ENCODE data around the gene DGKZ. TPM values are rescaled to one million over a fixed set of nuclear protein-coding genes. Genes with fewer than 3 reads are reported as not detected.
"Not testable (repeated sequence)": the region's sequence is repeated elsewhere in the genome, so short reads cannot be mapped to it uniquely, and the experiment has no call there.

The DGKZ gene, protein sequence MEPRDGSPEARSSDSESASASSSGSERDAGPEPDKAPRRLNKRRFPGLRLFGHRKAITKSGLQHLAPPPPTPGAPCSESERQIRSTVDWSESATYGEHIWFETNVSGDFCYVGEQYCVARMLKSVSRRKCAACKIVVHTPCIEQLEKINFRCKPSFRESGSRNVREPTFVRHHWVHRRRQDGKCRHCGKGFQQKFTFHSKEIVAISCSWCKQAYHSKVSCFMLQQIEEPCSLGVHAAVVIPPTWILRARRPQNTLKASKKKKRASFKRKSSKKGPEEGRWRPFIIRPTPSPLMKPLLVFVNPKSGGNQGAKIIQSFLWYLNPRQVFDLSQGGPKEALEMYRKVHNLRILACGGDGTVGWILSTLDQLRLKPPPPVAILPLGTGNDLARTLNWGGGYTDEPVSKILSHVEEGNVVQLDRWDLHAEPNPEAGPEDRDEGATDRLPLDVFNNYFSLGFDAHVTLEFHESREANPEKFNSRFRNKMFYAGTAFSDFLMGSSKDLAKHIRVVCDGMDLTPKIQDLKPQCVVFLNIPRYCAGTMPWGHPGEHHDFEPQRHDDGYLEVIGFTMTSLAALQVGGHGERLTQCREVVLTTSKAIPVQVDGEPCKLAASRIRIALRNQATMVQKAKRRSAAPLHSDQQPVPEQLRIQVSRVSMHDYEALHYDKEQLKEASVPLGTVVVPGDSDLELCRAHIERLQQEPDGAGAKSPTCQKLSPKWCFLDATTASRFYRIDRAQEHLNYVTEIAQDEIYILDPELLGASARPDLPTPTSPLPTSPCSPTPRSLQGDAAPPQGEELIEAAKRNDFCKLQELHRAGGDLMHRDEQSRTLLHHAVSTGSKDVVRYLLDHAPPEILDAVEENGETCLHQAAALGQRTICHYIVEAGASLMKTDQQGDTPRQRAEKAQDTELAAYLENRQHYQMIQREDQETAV
- total RNA-seq: 10 to 100 TPM; 41.8 to 86.4 (median 60.3) TPM

DNA sequence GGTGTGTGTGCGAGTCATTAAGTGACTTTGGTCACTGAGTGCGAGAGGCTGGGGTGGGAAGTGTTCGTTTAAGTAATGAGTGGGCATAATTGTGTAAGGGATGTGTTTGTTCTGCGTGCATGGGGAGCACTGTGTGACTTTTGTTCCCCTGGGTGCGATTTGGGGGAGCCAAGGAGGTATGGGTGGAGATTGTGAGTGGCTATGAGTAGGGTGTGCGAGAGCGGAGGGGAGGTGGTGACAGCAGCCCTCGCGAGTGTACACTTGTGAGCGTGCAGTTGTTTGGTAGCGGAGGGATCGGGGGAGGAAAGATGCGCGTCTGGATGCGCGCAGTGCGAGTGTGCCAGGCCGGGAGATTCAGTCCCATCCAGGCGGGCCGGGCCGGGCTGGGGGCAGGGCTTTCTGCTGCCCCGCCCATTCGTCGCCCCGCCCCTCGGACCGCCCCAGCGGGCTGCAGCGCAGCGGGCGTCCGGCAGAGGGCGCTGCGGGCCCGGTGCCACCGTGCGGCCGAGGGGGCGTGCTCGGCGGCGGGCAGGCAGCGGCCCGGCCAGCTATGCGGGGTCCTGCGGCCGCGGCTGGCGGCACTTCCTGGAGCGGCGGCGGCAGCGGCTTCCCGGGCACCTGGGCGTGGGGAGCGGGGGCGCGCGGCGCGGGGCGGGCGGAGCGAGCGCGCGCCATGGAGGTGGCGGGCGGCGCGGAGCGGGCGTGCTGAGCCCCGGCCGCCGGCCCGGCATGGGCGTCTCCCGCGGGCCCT is at the start of gene DGKZ:
Gene DGKZ, plus strand, starts transcription at position 578 of the 751 bp plus-strand sequence. CDS start 197 bp downstream, outside the sequence.
- peak; percentile 79 to 96 for DNase-seq (ENCODE audit: low spot score in 2 of 2)
- 4 to 16% methylated on average over 20 to 56 of the region's 80 CpGs for WGBS, 2 donors
- H3K4me3 ChIP-seq (ENCODE audit: low read depth, poor library complexity, severe bottlenecking): peak within 1 kb of the TSS; percentile 73
- intact Hi-C loops (cut with DNase I; ENCODE audit: low total_unique reads): no loop called here
- TF ChIP-seq, protein P1, sequence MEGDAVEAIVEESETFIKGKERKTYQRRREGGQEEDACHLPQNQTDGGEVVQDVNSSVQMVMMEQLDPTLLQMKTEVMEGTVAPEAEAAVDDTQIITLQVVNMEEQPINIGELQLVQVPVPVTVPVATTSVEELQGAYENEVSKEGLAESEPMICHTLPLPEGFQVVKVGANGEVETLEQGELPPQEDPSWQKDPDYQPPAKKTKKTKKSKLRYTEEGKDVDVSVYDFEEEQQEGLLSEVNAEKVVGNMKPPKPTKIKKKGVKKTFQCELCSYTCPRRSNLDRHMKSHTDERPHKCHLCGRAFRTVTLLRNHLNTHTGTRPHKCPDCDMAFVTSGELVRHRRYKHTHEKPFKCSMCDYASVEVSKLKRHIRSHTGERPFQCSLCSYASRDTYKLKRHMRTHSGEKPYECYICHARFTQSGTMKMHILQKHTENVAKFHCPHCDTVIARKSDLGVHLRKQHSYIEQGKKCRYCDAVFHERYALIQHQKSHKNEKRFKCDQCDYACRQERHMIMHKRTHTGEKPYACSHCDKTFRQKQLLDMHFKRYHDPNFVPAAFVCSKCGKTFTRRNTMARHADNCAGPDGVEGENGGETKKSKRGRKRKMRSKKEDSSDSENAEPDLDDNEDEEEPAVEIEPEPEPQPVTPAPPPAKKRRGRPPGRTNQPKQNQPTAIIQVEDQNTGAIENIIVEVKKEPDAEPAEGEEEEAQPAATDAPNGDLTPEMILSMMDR (IDR thresholded peaks at IDR 0.05): no peak
- TF ChIP-seq POLR2A (IDR thresholded peaks at IDR 0.05): no peak

DNA sequence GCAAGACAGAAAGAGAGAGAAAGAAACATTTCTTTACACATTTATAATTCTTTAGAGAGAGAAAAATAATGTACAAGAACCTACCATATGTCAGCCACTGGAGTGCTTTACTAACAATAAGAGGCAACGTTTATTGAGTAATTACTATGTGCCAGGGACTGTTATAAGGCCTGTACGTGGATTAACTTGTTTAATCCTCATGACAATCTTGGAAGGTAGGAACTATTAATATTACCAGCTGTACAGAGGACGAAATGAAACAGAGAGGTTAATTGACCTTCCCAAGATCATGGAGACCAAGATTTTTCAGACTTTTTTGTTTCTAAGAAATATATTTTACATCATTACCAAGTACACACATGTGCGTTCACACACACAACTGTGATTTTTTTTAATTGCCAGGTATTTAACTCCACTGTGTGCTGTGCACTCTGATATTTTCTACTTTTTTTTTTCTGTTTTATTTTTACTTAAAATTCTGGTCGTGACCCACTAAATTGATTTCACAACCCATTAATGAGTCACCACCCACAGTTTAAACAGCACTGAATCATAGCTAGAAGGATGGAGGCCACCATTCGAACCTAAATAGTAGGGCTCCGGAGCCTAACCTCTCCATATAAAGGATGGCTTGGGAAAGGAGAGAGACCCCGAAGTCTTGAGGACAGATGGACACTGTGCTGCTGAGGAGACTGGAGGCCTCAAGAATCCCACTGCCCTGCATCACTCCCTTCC is 48.4 kb upstream of the DGKZ start:
- 56 to 58% methylated on average over 8 of the region's 8 CpGs for WGBS, 2 donors

DNA sequence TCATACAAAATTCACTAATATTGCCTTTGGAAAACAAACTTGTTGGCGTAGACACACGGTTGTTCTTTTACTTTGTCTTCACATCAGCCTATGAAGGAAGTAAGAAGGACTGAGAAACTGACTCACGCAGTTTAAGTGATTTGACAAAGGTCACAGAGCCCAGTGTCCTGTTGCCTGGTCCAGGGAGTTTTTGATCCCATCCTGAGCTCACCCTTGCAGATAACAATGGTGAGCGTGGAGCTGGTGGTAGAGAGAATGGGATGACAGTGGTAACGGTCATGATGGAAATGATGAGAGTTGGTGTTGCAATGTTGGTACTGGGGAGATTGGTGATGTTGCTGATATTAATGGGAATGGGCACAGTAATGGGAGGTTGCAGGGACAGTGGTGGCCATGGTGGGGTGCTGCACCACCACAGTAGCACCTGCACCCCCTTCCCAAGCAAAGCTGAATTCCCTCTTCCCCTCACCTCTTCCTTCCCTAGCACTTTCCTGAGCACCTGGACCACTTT is 47.8 kb upstream of the DGKZ start:
- no peak for DNase-seq (ENCODE audit: low spot score in 2 of 2)
- 72 to 73% methylated on average over 5 of the region's 5 CpGs for WGBS, 2 donors
- H3K4me3 ChIP-seq (ENCODE audit: low read depth, poor library complexity, severe bottlenecking): no peak overlapping the region
- TF ChIP-seq, protein P1 (IDR thresholded peaks at IDR 0.05): no peak
- TF ChIP-seq POLR2A (IDR thresholded peaks at IDR 0.05): no peak
- intact Hi-C loops (cut with DNase I; ENCODE audit: low total_unique reads): no loop called here

More for the DNA sequence above, 48.4 kb upstream of the DGKZ start:
- no peak overlapping the region for H3K4me3 ChIP-seq (ENCODE audit: low read depth, poor library complexity, severe bottlenecking)
- no peak for TF ChIP-seq POLR2A (IDR thresholded peaks at IDR 0.05)
- intact Hi-C loops (cut with DNase I; ENCODE audit: low total_unique reads): no loop called here
- no peak for DNase-seq (ENCODE audit: low spot score in 2 of 2)

DNA sequence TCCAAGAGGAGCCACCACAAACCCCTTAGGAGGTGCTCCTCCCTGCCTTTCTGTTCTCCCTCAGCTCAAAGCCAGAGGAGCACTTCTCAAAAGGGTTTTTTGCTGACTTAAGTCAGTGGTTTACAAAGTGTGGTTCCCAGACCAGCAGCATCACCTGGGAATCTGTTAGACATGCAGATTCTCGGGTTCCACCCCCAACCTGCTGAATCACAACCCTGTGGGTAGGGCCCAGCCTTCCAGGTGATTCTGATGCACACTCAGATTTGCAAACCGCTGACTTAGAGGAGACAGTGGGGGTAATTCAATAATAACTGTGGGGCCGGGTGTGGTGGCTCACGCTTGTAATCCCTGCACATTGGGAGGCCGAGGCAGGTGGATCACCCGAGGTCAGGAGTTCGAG is 47.0 kb upstream of the DGKZ start:
- TF ChIP-seq POLR2A (IDR thresholded peaks at IDR 0.05): no peak
- TF ChIP-seq, protein P1 (IDR thresholded peaks at IDR 0.05): no peak
- H3K4me3 ChIP-seq (ENCODE audit: low read depth, poor library complexity, severe bottlenecking): no peak overlapping the region
- DNase-seq (ENCODE audit: low spot score in 2 of 2): no peak
- intact Hi-C loops (cut with DNase I; ENCODE audit: low total_unique reads): no loop called here
- WGBS, 2 donors: 92 to 93% methylated on average over 7 of the region's 7 CpGs

DNA sequence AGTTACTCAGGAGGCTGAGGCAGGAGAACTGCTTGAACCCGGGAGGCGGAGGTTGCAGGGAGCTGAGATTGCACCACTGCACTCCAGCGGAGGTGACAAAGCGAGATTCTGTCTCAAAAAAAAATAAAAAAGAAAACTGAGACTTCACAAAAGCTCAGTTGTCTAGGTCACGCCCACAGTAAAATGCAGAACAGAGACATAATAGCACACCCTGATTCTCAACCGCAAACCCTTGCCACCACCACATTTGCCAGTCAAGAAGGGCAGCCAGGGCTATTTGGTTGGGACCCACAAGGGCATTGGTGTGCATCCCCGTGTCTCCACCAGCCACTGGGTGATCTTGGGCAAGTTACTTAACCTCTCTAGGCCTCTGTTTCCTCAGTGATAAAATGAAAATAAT is 44.4 kb upstream of the DGKZ start:
- no peak for DNase-seq (ENCODE audit: low spot score in 2 of 2)
- WGBS, 2 donors: 81 to 85% methylated on average over 7 of the region's 7 CpGs
- H3K4me3 ChIP-seq (ENCODE audit: low read depth, poor library complexity, severe bottlenecking): no peak overlapping the region
- intact Hi-C loops (cut with DNase I; ENCODE audit: low total_unique reads): no loop called here
- TF ChIP-seq, protein P1 (IDR thresholded peaks at IDR 0.05): no peak
- no peak for TF ChIP-seq POLR2A (IDR thresholded peaks at IDR 0.05)

DNA sequence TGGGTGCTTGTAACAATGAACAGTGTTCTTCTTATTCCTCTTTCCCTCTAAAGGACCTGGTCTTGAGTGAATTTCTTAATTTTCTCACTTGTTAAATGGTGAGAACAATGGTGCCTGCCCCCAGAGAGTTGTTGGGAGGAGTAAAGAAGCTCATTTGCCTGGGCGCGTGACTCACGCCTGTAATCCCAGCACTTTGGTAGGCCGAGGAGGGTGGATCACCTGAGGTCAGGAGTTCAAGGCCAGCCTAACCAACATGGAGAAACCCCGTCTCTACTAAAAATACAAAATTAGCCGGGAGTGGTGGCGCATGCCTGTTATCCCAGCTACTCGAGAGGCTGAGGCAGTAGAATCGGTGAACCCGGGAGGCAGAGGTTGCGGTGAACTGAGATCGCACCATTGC is 43.2 kb upstream of the DGKZ start:
- H3K4me3 ChIP-seq (ENCODE audit: low read depth, poor library complexity, severe bottlenecking); DNase-seq (ENCODE audit: low spot score in 2 of 2); intact Hi-C loops (cut with DNase I; ENCODE audit: low total_unique reads): not testable (repeated sequence)
- WGBS, 2 donors: 91 to 93% methylated on average over 12 of the region's 12 CpGs

All from lower leg skin (tissue), 4 donors.